ENCODE data around the gene STXBP1. TPM values are rescaled to one million over a fixed set of nuclear protein-coding genes. Genes with fewer than 3 reads are reported as not detected.

Gene STXBP1
- 43.1 and 48.8 TPM in 2 replicates for total RNA-seq (ENCODE audit: low replicate concordance)
- long read RNA-seq, partial matches to known transcripts, result 3 of 6 reads
- long read RNA-seq, other reads (novel, unspliced or antisense), result 1 of 6 reads

- Mint-ChIP-seq H3K27me3 (peaks cover 32% of the 10 kb centered on the region), H3K9me3 (no peaks in the 10 kb centered on the region), H3K4me1 (ENCODE audit: unreplicated experiment) (peaks cover 27% of the 10 kb centered on the region), H3K27ac (peak within 1 kb of the TSS; percentile 88), H3K36me3 (peaks cover 5% of the 10 kb centered on the region), H3K4me3 (peak within 1 kb of the TSS; percentile 97)
- DNase-seq (ENCODE audit: extremely low spot score, unreplicated experiment), result peak; percentile 94
- peak; percentile 46 for TF ChIP-seq CTCF (conservative IDR thresholded peaks at IDR 0.05)
These were observed at the start of gene STXBP1 for GRCh38 chr9:127611899-127612790. STXBP1 (plus strand) TSS chr9:127612277; CDS start chr9:127612404, 127 bp downstream.

GRCh38 chr9:127562279-127562796 lies 49.7 kb upstream of the STXBP1 start:
- H3K4me3 Mint-ChIP-seq, result peak overlapping the region; percentile 86
- H3K9me3 Mint-ChIP-seq, result no peaks in the 10 kb centered on the region
- no peak for DNase-seq (ENCODE audit: extremely low spot score, unreplicated experiment)
- H3K4me1 Mint-ChIP-seq (ENCODE audit: unreplicated experiment), result peaks cover 52% of the 10 kb centered on the region
- H3K27me3 Mint-ChIP-seq, result no peaks in the 10 kb centered on the region
- no peak for TF ChIP-seq CTCF (conservative IDR thresholded peaks at IDR 0.05)
- H3K27ac Mint-ChIP-seq, result peak overlapping the region; percentile 98
- H3K36me3 Mint-ChIP-seq, result peaks cover 18% of the 10 kb centered on the region

- H3K4me1 Mint-ChIP-seq (ENCODE audit: unreplicated experiment), result peaks cover 56% of the 10 kb centered on the region
- H3K27me3 Mint-ChIP-seq, result no peaks in the 10 kb centered on the region
- no peak for DNase-seq (ENCODE audit: extremely low spot score, unreplicated experiment)
- no peak for TF ChIP-seq CTCF (conservative IDR thresholded peaks at IDR 0.05)
- peak overlapping the region; percentile 86 for H3K4me3 Mint-ChIP-seq
- H3K36me3 Mint-ChIP-seq, result peaks cover 18% of the 10 kb centered on the region
- no peaks in the 10 kb centered on the region for H3K9me3 Mint-ChIP-seq
- peak overlapping the region; percentile 98 for H3K27ac Mint-ChIP-seq
These were observed 49.2 kb upstream of the STXBP1 start for GRCh38 chr9:127562841-127563401.

GRCh38 chr9:127563579-127563978 lies 48.5 kb upstream of the STXBP1 start:
- H3K27ac Mint-ChIP-seq, result peak overlapping the region; percentile 98
- no peak for TF ChIP-seq CTCF (conservative IDR thresholded peaks at IDR 0.05)
- H3K4me1 Mint-ChIP-seq (ENCODE audit: unreplicated experiment), result peaks cover 50% of the 10 kb centered on the region
- DNase-seq (ENCODE audit: extremely low spot score, unreplicated experiment), result no peak
- H3K9me3 Mint-ChIP-seq, result no peaks in the 10 kb centered on the region
- peak overlapping the region; percentile 51 for H3K4me3 Mint-ChIP-seq
- no peaks in the 10 kb centered on the region for H3K27me3 Mint-ChIP-seq
- H3K36me3 Mint-ChIP-seq, result peaks cover 18% of the 10 kb centered on the region

GRCh38 chr9:127565231-127565630 lies 46.8 kb upstream of the STXBP1 start:
- Mint-ChIP-seq H3K36me3 (peaks cover 18% of the 10 kb centered on the region), H3K4me3 (peak overlapping the region; percentile 90), H3K27ac (peak overlapping the region; percentile 98), H3K27me3 (no peaks in the 10 kb centered on the region), H3K4me1 (ENCODE audit: unreplicated experiment) (peaks cover 47% of the 10 kb centered on the region), H3K9me3 (no peaks in the 10 kb centered on the region)
- DNase-seq (ENCODE audit: extremely low spot score, unreplicated experiment), result no peak
- TF ChIP-seq CTCF (conservative IDR thresholded peaks at IDR 0.05), result no peak
